Measurements from ENCODE around the gene CEMIP.

The CEMIP gene

DNA sequence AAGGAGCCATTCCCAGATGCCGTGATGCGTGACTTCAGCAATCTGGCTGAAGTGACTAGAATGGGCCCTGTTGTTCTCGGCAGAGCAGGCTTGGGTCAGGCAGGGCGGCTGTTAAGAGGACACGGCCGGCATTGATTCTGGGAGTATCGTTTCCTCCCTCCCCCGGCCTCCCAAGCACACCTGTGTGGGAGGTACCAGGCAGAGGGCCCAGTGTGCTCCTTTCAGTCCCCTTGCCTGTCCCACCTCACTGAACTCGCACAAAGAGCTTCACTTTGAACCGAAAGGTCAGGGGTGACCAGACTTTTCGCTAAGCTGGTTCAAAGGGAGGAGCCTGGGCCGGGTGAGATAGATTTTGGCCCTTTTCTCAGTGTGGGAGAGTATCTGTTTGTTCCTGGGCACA, 92.7 kb downstream of the CEMIP start:
- DNase-seq: no peak
- H3K9ac ChIP-seq (ENCODE audit: low read length): no peak overlapping the region

DNA sequence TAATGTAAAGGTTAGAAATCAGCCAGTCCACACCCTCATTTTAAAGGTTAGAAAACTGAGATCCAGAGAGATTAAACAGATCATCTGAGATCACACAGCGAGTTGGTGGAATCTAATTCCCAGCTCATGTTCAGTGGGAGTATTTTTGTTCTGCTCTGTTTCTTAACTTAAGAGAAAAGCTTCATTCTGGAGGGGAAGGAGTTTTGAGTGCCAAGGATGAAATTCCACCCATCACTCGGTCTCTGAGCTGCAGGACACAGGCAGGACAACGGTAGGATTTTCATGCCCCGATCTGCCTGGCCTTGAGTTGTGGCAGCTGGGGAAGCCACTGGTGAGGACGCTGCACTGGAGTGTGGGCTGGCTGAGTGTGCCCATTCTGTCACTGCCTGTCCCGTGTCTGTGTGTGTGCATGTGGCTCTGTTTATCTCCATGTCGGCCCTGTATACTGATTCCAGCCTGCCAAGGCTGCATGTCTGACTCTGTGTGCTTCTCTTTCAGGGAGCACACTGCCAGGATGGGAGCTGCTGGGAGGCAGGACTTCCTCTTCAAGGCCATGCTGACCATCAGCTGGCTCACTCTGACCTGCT, 94.3 kb downstream of the CEMIP start:
- Histone ChIP-seq H3K4me1 (ENCODE audit: low read length) (no peaks in the 10 kb centered on the region), H3K27me3 (replicated peaks; ENCODE audit: insufficient read depth, low read length) (no peaks in the 10 kb centered on the region), H3K4me3 (ENCODE audit: low read length) (no peak overlapping the region), H4K20me1 (ENCODE audit: insufficient read depth, low read length) (no peaks in the 10 kb centered on the region), H2AFZ (ENCODE audit: low read length) (no peak overlapping the region), H3F3A (ENCODE audit: insufficient read depth, low read length) (no peaks in the 10 kb centered on the region), H3K36me3 (replicated peaks; ENCODE audit: insufficient read depth, low read length) (no peaks in the 10 kb centered on the region), H3K27ac (ENCODE audit: low read length) (no peak overlapping the region), H3K9ac (ENCODE audit: low read length) (no peak overlapping the region), H3K79me2 (ENCODE audit: low read length) (no peaks in the 10 kb centered on the region), H3K9me2 (replicated peaks; ENCODE audit: insufficient read depth, low read length) (no peaks in the 10 kb centered on the region), H3K9me3 (replicated peaks; ENCODE audit: insufficient read depth, low read length) (no peaks in the 10 kb centered on the region), H3K4me2 (ENCODE audit: low read depth, low read length) (no peak overlapping the region)
- no peak for DNase-seq
- no peak for TF ChIP-seq EZH2 (optimal IDR thresholded peaks at IDR 0.05; ENCODE audit: low read depth, low read length)
- TF ChIP-seq EZH2phosphoT487 (IDR thresholded peaks at IDR 0.05; ENCODE audit: low read length): no peak
- TF ChIP-seq CTCF (IDR thresholded peaks at IDR 0.05; ENCODE audit: low read length): no peak

More for the DNA sequence above, 92.7 kb downstream of the CEMIP start:
- Histone ChIP-seq H3K27me3 (replicated peaks; ENCODE audit: insufficient read depth, low read length) (no peaks in the 10 kb centered on the region), H3K9me2 (replicated peaks; ENCODE audit: insufficient read depth, low read length) (no peaks in the 10 kb centered on the region), H3K4me2 (ENCODE audit: low read depth, low read length) (no peak overlapping the region), H3K27ac (ENCODE audit: low read length) (no peak overlapping the region), H3K4me3 (ENCODE audit: low read length) (no peak overlapping the region), H3K36me3 (replicated peaks; ENCODE audit: insufficient read depth, low read length) (no peaks in the 10 kb centered on the region), H3K79me2 (ENCODE audit: low read length) (no peaks in the 10 kb centered on the region), H2AFZ (ENCODE audit: low read length) (no peak overlapping the region), H4K20me1 (ENCODE audit: insufficient read depth, low read length) (no peaks in the 10 kb centered on the region), H3F3A (ENCODE audit: insufficient read depth, low read length) (no peaks in the 10 kb centered on the region), H3K4me1 (ENCODE audit: low read length) (no peaks in the 10 kb centered on the region), H3K9me3 (replicated peaks; ENCODE audit: insufficient read depth, low read length) (no peaks in the 10 kb centered on the region)
- no peak for TF ChIP-seq EZH2 (optimal IDR thresholded peaks at IDR 0.05; ENCODE audit: low read depth, low read length)
- TF ChIP-seq EZH2phosphoT487 (IDR thresholded peaks at IDR 0.05; ENCODE audit: low read length): no peak
- TF ChIP-seq CTCF (IDR thresholded peaks at IDR 0.05; ENCODE audit: low read length): no peak

DNA sequence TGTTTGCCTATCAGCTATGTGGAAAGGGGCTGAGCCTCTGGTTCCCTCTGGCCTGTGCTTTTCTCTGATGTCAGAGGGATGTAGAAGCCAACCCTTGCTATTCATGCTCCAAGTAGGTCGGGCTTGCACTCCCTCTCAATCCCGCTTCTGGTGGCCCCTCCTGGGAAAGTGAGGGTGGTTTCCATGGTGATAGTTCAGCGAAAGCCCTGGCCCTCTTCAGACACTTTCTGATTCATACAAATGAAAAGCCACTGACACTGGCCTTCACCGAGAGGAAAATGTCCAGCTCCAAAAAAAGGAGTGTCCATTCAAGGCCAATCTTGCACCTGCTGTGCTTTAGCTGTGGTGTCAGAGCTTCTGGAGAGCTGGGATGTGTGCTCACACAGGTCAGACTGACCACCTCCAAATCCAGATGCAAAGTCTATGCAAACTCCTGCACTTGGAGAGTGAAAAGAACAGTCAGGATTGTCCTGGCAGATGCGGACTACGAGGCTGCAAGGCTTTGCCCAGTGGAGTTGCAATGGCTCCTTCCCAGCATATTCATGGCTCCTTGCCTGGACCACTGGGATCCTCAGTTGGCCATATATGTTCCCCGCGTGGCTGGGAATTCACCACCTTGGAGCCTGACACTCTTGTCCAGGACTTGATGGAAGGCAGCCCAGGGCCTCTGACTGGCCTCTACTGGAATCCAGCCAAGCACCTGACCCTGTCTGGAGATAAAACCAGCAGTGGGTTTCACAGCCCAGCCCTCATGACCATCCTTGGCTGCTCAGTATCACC, 96.6 kb downstream of the CEMIP start:
- Histone ChIP-seq H3K4me3 (ENCODE audit: low read length) (no peak overlapping the region), H3K9me2 (replicated peaks; ENCODE audit: insufficient read depth, low read length) (no peaks in the 10 kb centered on the region), H3K27ac (ENCODE audit: low read length) (no peak overlapping the region), H3K4me2 (ENCODE audit: low read depth, low read length) (no peak overlapping the region), H3K9ac (ENCODE audit: low read length) (no peak overlapping the region), H3K36me3 (replicated peaks; ENCODE audit: insufficient read depth, low read length) (no peaks in the 10 kb centered on the region), H3K9me3 (replicated peaks; ENCODE audit: insufficient read depth, low read length) (no peaks in the 10 kb centered on the region), H3F3A (ENCODE audit: insufficient read depth, low read length) (no peaks in the 10 kb centered on the region), H3K79me2 (ENCODE audit: low read length) (no peaks in the 10 kb centered on the region), H3K4me1 (ENCODE audit: low read length) (no peaks in the 10 kb centered on the region), H3K27me3 (replicated peaks; ENCODE audit: insufficient read depth, low read length) (no peaks in the 10 kb centered on the region), H4K20me1 (ENCODE audit: insufficient read depth, low read length) (no peaks in the 10 kb centered on the region), H2AFZ (ENCODE audit: low read length) (no peak overlapping the region)
- DNase-seq: no peak
- TF ChIP-seq EZH2phosphoT487 (IDR thresholded peaks at IDR 0.05; ENCODE audit: low read length) (no peak), CTCF (IDR thresholded peaks at IDR 0.05; ENCODE audit: low read length) (no peak), EZH2 (optimal IDR thresholded peaks at IDR 0.05; ENCODE audit: low read depth, low read length) (no peak)

Data from MM.1S (cell line).